Fibroblast of villous mesenchyme (primary cell): ENCODE data around the gene ACTR1B. TPM values are rescaled to one million over a fixed set of nuclear protein-coding genes. Genes with fewer than 3 reads are reported as not detected.

Experiments
- DNase-seq: peaks from one replicate; pipeline ENCODE4 v3.0.0-alpha.2; 2010; ENCODE audit warnings: low read depth
- H3K4me3 ChIP-seq: 2 replicates; pipeline ENCODE4 v1.5.1; 2011; ENCODE audit warnings: low read depth, mild to moderate bottlenecking, low read length
- CTCF ChIP-seq: IDR thresholded peaks from 2 replicates; pipeline ENCODE4 v1.5.1; 2012; ENCODE audit warnings: low read depth, mild to moderate bottlenecking, low read length; ENCODE audit not compliant: insufficient read depth
- total RNA-seq: library from RNA; depleted of rRNA; stranded (reverse); fragments of >200 nt; gene quantifications from 2 replicates; pipeline ENCODE4 v1.2.3, GENCODE V29; 2012

The ACTR1B gene
- total RNA-seq, 1 donor = 70.4 TPM

- TF ChIP-seq CTCF = no peak
- no peak for DNase-seq
- H3K4me3 ChIP-seq = peak overlapping the region; percentile 82
These were observed 250 bp downstream of the ACTR1B start for GRCh38 chr2:97663626-97663961.

- DNase-seq = peak; percentile 89
- TF ChIP-seq CTCF = no peak
- H3K4me3 ChIP-seq = peak overlapping the region; percentile 82
These were observed 784 bp downstream of the ACTR1B start for GRCh38 chr2:97662895-97663625.

- peak overlapping the region; percentile 82 for H3K4me3 ChIP-seq
- no peak for TF ChIP-seq CTCF
- DNase-seq = no peak
These were observed 1.4 kb downstream of the ACTR1B start for GRCh38 chr2:97662386-97662894.

GRCh38 chr2:97661927-97662326, 1.9 kb downstream of the ACTR1B start:
- no peak for DNase-seq
- H3K4me3 ChIP-seq = no peak overlapping the region
- no peak for TF ChIP-seq CTCF

GRCh38 chr2:97660775-97661389, 3.0 kb downstream of the ACTR1B start:
- no peak overlapping the region for H3K4me3 ChIP-seq
- peak; percentile 18 for DNase-seq
- TF ChIP-seq CTCF = no peak

GRCh38 chr2:97660044-97660774, 3.6 kb downstream of the ACTR1B start:
- no peak for DNase-seq
- TF ChIP-seq CTCF = no peak
- no peak overlapping the region for H3K4me3 ChIP-seq
